Kidney epithelial cell (primary cell): Measurements from ENCODE around the gene HEY2. TPM values are rescaled to one million over a fixed set of nuclear protein-coding genes. Genes with fewer than 3 reads are reported as not detected.

Experiments used
- DNase-seq: peaks from one replicate; pipeline ENCODE4 v3.0.0-alpha.2; 2010; ENCODE audit warnings: low read depth
- H3K27me3 ChIP-seq: 2 replicates; pipeline ENCODE4 v1.6.0; 2011; ENCODE audit warnings: low read length; ENCODE audit not compliant: control insufficient read depth, insufficient read depth
- H3K36me3 ChIP-seq: 2 replicates; pipeline ENCODE4 v1.5.1; 2011; ENCODE audit warnings: low read length; ENCODE audit not compliant: control insufficient read depth, insufficient read depth
- H3K4me3 ChIP-seq: 2 replicates; pipeline ENCODE4 v1.5.1; 2011; ENCODE audit warnings: low read depth, mild to moderate bottlenecking, control low read depth, low read length
- total RNA-seq: library from RNA; depleted of rRNA; stranded (reverse); fragments of >200 nt; gene quantifications from 2 replicates; pipeline ENCODE4 v1.2.3, GENCODE V29; 2015
- TF ChIP-seq, protein P1 (sequence below): IDR thresholded peaks from 2 replicates; pipeline ENCODE4 v1.5.1; 2011; ENCODE audit warnings: mild to moderate bottlenecking, moderate library complexity, low read length, control low read depth, inconsistent platforms; ENCODE audit not compliant: insufficient read depth, poor library complexity, severe bottlenecking

The HEY2 gene
- total RNA-seq, 1 donor from 2014 or later = 0.25 TPM

DNA sequence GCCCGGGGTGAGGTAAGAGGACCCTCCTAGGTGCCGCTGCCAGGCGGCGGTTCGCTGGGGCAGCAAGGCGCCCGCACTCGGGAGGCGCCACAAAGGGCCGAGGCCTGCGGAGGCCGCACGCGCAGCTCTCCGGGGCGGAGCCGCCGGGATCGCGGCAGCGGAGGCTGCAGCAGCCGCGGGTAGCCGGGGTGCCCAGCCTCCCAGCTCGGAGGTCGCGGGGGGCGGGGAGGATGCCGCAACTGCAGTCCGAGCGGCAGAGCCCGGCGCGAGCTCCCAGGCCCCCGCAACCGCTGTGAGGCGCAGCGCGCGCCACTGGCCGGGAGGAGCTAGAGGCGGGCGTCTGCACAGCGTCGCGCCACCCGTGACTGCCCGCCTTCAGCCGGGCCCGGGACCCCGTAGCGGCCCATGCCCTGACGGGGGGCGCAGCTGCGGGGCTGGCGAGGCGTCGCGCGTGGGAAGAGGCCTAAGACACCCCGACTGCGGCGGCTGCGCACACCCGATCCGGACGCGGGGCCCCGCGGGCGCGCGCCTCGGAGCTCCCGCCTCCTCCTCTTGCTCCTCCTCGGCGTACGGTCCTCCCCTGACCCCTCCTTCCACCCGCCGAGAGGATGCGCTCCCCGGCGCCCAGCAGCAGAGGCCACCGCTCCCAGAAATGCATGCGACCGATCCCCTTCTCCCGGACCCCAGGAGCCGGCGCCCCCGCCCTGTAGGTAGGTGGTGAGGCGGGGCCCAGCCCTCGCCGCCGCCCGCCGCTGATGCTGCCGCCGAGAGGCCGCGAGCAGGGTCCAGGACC lies 41.1 kb downstream of the HEY2 start, which contains the start of gene NCOA7:
Gene NCOA7 (plus strand): TSS at position 603 of the 793 bp plus-strand sequence. CDS start 24,395 bp downstream, outside the sequence.
- TF ChIP-seq, protein P1, sequence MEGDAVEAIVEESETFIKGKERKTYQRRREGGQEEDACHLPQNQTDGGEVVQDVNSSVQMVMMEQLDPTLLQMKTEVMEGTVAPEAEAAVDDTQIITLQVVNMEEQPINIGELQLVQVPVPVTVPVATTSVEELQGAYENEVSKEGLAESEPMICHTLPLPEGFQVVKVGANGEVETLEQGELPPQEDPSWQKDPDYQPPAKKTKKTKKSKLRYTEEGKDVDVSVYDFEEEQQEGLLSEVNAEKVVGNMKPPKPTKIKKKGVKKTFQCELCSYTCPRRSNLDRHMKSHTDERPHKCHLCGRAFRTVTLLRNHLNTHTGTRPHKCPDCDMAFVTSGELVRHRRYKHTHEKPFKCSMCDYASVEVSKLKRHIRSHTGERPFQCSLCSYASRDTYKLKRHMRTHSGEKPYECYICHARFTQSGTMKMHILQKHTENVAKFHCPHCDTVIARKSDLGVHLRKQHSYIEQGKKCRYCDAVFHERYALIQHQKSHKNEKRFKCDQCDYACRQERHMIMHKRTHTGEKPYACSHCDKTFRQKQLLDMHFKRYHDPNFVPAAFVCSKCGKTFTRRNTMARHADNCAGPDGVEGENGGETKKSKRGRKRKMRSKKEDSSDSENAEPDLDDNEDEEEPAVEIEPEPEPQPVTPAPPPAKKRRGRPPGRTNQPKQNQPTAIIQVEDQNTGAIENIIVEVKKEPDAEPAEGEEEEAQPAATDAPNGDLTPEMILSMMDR = no peak
- peak within 1 kb of the TSS; percentile 69 for H3K4me3 ChIP-seq
- no peaks in the 10 kb centered on the region for H3K27me3 ChIP-seq
- DNase-seq = no peak
- no peaks in the 10 kb centered on the region for H3K36me3 ChIP-seq

DNA sequence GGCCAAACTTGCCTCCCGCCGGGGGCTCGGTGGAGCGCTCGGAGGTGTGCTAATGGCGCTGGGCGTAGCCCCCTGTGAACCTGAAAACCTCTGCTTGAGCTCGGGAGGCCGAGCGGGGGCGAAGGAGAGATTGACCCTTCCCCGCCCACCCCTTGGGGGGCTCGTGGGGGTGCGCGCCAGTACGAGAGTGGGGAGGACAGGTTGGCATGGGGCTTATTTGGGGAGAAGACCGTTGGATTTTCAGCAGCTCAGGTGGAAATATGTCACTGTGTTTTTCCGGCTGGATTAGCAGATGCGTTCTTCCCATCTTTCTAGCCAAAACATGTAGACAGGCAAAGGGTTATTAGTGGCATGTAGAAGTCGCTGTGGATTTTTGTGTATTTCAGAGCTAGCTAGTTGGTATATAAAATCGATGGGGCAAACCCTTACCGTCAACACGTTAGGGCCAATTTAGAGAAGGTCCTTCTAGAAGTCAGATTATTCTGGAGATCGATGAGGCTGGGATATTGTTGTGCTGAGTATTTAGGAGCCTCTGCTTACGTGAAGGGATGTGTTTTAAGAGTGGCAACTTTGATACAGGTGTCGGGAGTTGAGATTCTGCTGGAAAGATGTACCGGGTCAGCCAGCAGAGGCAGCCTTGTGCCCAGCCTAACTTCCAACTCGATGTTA lies 41.9 kb downstream of the HEY2 start:
- no peak for DNase-seq
- Histone ChIP-seq H3K27me3 (no peaks in the 10 kb centered on the region), H3K4me3 (peak overlapping the region; percentile 69), H3K36me3 (no peaks in the 10 kb centered on the region)
- TF ChIP-seq, protein P1 = peak; percentile 76

DNA sequence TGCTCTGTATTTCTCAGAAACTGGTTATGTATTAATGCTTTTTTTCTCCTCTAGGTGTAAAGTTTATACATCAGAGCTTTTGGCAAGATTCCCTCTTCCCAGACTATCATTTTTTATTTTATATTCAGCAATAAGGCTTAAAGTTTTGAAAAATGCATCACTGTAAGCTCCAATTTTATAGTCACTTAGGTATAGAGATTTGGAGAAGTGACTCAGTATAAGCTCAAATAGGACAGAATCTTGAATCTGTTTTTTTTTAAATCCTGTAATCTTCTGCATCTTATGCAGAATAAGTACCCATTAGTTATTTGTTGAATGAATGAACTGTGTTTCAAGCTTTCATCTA lies 42.4 kb downstream of the HEY2 start:
- Histone ChIP-seq H3K4me3 (peak overlapping the region; percentile 69), H3K36me3 (no peaks in the 10 kb centered on the region), H3K27me3 (no peaks in the 10 kb centered on the region)
- TF ChIP-seq, protein P1 = no peak
- no peak for DNase-seq

DNA sequence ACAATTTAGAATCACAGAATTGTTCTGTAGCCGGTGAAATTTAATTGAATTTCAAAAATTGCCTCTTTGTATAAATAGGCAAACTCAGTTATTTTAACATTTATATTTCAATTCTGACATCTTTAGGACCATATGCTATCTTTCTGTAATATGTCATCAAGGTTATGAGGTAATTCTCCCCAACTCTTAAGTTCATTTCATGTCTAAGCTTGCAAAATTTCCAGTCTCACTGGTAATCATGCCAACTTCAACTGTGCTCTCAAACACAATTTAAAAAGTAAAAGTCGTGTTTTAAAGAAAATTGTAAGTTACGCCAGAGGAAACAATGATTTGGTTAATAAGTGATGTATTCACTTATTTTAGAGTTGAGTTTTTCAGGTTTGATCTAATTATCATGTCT lies 42.7 kb downstream of the HEY2 start:
- no peak for DNase-seq
- no peaks in the 10 kb centered on the region for H3K27me3 ChIP-seq
- H3K36me3 ChIP-seq = no peaks in the 10 kb centered on the region
- TF ChIP-seq, protein P1 = no peak
- H3K4me3 ChIP-seq = no peak overlapping the region

DNA sequence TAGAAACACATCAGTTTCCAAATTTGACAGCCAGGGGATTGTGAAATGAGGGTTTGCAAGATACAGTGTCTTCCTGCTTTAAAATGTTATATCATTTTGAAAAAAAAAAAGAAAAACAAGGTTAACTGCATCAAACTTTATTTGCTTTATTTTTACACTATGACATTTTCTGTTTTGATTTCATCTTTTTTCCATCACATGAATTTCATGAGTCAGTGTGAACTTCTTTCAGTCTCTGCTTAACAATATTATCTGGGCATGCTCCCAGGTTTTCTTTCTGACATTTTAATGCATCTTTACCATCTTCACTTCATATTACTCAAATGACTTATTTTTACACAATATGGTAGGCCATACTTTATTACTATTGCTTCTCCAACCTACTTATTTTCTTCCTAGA lies 43.2 kb downstream of the HEY2 start:
- no peak for DNase-seq
- Histone ChIP-seq H3K4me3 (no peak overlapping the region), H3K27me3 (no peaks in the 10 kb centered on the region), H3K36me3 (no peaks in the 10 kb centered on the region)
- TF ChIP-seq, protein P1 = no peak

DNA sequence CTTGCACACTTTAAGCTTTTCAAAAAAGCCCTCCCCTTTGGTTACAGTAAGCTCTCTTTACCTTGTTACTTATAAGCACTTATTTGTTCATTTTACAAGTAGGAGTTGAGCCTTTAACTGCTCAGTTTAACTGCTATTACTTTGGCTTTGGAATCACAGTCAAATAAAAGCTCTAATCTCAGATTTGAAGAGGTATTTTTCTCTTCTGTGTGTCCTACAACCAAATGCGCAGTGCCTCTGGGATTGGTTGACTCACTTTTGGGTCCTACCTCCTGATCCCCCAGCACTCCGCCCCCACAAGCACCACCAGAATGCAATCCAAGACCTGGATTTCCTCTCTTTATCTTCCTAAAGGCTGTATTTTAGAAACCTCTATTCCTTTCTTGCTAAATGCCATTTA lies 43.8 kb downstream of the HEY2 start:
- H3K36me3 ChIP-seq = no peaks in the 10 kb centered on the region
- TF ChIP-seq, protein P1 = no peak
- DNase-seq = no peak
- no peaks in the 10 kb centered on the region for H3K27me3 ChIP-seq
- H3K4me3 ChIP-seq = no peak overlapping the region
